Measurements from ENCODE around the gene RIPOR1.

Gene RIPOR1

GRCh38 chr16:67548265-67549126 lies 19.9 kb downstream of the RIPOR1 start:
- TF ChIP-seq CTCF (IDR thresholded peaks at IDR 0.05; ENCODE audit: control insufficient read depth, insufficient read depth, low read depth, low read length, missing control alignments) = no peak
- no peak for DNase-seq (ENCODE audit: low read depth)
- H3K4me3 ChIP-seq (ENCODE audit: control insufficient read depth, low read depth, low read length) = no peak overlapping the region

GRCh38 chr16:67549240-67549639 lies 20.6 kb downstream of the RIPOR1 start:
- no peak for TF ChIP-seq CTCF (IDR thresholded peaks at IDR 0.05; ENCODE audit: control insufficient read depth, insufficient read depth, low read depth, low read length, missing control alignments)
- DNase-seq (ENCODE audit: low read depth) = no peak
- no peak overlapping the region for H3K4me3 ChIP-seq (ENCODE audit: control insufficient read depth, low read depth, low read length)

GRCh38 chr16:67549936-67550335 lies 21.3 kb downstream of the RIPOR1 start:
- H3K4me3 ChIP-seq (ENCODE audit: control insufficient read depth, low read depth, low read length) = no peak overlapping the region
- no peak for DNase-seq (ENCODE audit: low read depth)
- TF ChIP-seq CTCF (IDR thresholded peaks at IDR 0.05; ENCODE audit: control insufficient read depth, insufficient read depth, low read depth, low read length, missing control alignments) = no peak

GRCh38 chr16:67551091-67551490 lies 22.5 kb downstream of the RIPOR1 start:
- H3K4me3 ChIP-seq (ENCODE audit: control insufficient read depth, low read depth, low read length) = no peak overlapping the region
- no peak for DNase-seq (ENCODE audit: low read depth)
- TF ChIP-seq CTCF (IDR thresholded peaks at IDR 0.05; ENCODE audit: control insufficient read depth, insufficient read depth, low read depth, low read length, missing control alignments) = no peak

- TF ChIP-seq CTCF (IDR thresholded peaks at IDR 0.05; ENCODE audit: control insufficient read depth, insufficient read depth, low read depth, low read length, missing control alignments) = no peak
- no peak overlapping the region for H3K4me3 ChIP-seq (ENCODE audit: control insufficient read depth, low read depth, low read length)
- DNase-seq (ENCODE audit: low read depth) = no peak
Observed at GRCh38 chr16:67551972-67552371, 23.3 kb downstream of the RIPOR1 start.

- no peak for DNase-seq (ENCODE audit: low read depth)
- no peak overlapping the region for H3K4me3 ChIP-seq (ENCODE audit: control insufficient read depth, low read depth, low read length)
- TF ChIP-seq CTCF (IDR thresholded peaks at IDR 0.05; ENCODE audit: control insufficient read depth, insufficient read depth, low read depth, low read length, missing control alignments) = no peak
Observed at GRCh38 chr16:67552476-67552875, 23.8 kb downstream of the RIPOR1 start.
